HepG2 (cell line): Measurements from ENCODE around the gene VDR. TPM values are rescaled to one million over a fixed set of nuclear protein-coding genes. Genes with fewer than 3 reads are reported as not detected.

Experiments
- ATAC-seq: fragments of 200-7000 bp; cut with Tn5 transposase; 3 replicates; pipeline ENCODE4 v1.9.1; 2020; ENCODE audit warnings: mild to moderate bottlenecking, moderate library complexity
- BruUV-seq: library from RNA; stranded (reverse); fragments of 400-500 nt; replicated peaks from 2 replicates; lab custom pipeline; 2021; lab: Mats Ljungman, UMichigan
- CTCF ChIA-PET: fragments of 300-600 bp; formaldehyde crosslinking; extraction: SDS; loops from one replicate; lab custom pipeline; 2021; ENCODE audit warnings: low total read pairs, inconsistent platforms, low intra/inter-chr PET ratio; lab: Yijun Ruan, JAX
- POLR2A ChIA-PET: fragments of 350-600 bp; sonication (Branson Sonifier 250); formaldehyde crosslinking; loops from one replicate; lab custom pipeline; 2020; ENCODE audit warnings: antibody characterized with exemption, inconsistent platforms; lab: Yijun Ruan, JAX
- DNase-seq: peaks from one replicate; pipeline ENCODE4 v3.0.0-alpha.2; 2015; ENCODE audit warnings: low spot score
- FAIRE-seq: peaks from 3 replicates; lab custom pipeline; 2011; peaks lifted over from hg19 to GRCh38; lab: Jason Lieb, UNC
- H2AFZ ChIP-seq: one replicate; pipeline ENCODE4 v1.6.1; 2011; ENCODE audit warnings: low read length, inconsistent platforms
- H3K27ac ChIP-seq: fragments of 300-600 bp; 3 replicates; pipeline ENCODE4 v1.8.0; 2011; ENCODE audit warnings: mixed run types, mild to moderate bottlenecking, mixed read lengths, low read length, inconsistent platforms; ENCODE audit not compliant: insufficient read depth; ENCODE audit errors: extremely low read length
- H3K27me3 ChIP-seq, 2 experiments: fragments of 200-600 bp in 1 of 2; 2 replicates in 1 of 2; 3 replicates in 1 of 2; pipeline versions ENCODE4 v1.6.0 to v1.8.0; 2011; ENCODE audit warnings: low read length in 2 of 2, mild to moderate bottlenecking in 2 of 2, moderate library complexity in 2 of 2, inconsistent platforms in 1 of 2; ENCODE audit not compliant: insufficient read depth in 2 of 2, control insufficient read depth in 1 of 2
- H3K36me3 ChIP-seq, 2 experiments: fragments of 200-600 bp in 1 of 2; replicated peaks in 1 of 2; 2 replicates in 1 of 2; 3 replicates in 1 of 2; pipeline versions ENCODE4 v1.5.1 to v1.8.0; 2011; ENCODE audit warnings: low read length in 2 of 2, inconsistent platforms in 1 of 2; ENCODE audit not compliant: insufficient read depth in 2 of 2, control insufficient read depth in 1 of 2
- H3K4me1 ChIP-seq: 2 replicates; pipeline ENCODE4 v1.5.1; 2012; ENCODE audit warnings: low read length, inconsistent platforms; ENCODE audit not compliant: insufficient read depth
- H3K4me2 ChIP-seq: 2 replicates; pipeline ENCODE4 v1.6.0; 2011; ENCODE audit warnings: low read depth, low read length, inconsistent platforms
- H3K4me3 ChIP-seq, 3 experiments: fragments of 200-600 bp in 1 of 3; sonication (generic), shearing (Covaris generic) in 1 of 3; replicated peaks in 1 of 3; 2 replicates each; pipeline ENCODE4 v1.5.1; 2011 to 2016; ENCODE audit warnings: low read length in 3 of 3, inconsistent platforms in 2 of 3, low read depth in 2 of 3, mild to moderate bottlenecking in 2 of 3, control low read depth in 1 of 3, mixed read lengths in 1 of 3; ENCODE audit not compliant: insufficient read depth in 1 of 3
- H3K79me2 ChIP-seq: one replicate; pipeline ENCODE4 v1.6.1; 2011; ENCODE audit warnings: low read length, inconsistent platforms; ENCODE audit not compliant: insufficient read depth
- H3K9ac ChIP-seq: 2 replicates; pipeline ENCODE4 v1.6.0; 2011; ENCODE audit warnings: mild to moderate bottlenecking, low read depth, low read length, inconsistent platforms; ENCODE audit not compliant: insufficient read depth
- H3K9me3 ChIP-seq: 2 replicates; pipeline ENCODE4 v1.5.1; 2012; ENCODE audit warnings: mild to moderate bottlenecking, low read length
- H4K20me1 ChIP-seq: 2 replicates; pipeline ENCODE4 v1.6.0; 2011; ENCODE audit warnings: inconsistent platforms, mild to moderate bottlenecking, low read length, moderate library complexity; ENCODE audit not compliant: insufficient read depth
- CBFB ChIP-seq: sonication (generic); formaldehyde crosslinking; IDR thresholded peaks from 2 replicates; pipeline ENCODE4 v1.4.0; 2020; ENCODE audit warnings: missing genetic modification reagents
- EZH2 ChIP-seq: conservative IDR thresholded peaks from 2 replicates; pipeline ENCODE4 v1.6.1; 2012; ENCODE audit warnings: mild to moderate bottlenecking, low read depth, low read length, moderate library complexity
- MAFK ChIP-seq, 2 experiments: IDR thresholded peaks in 1 of 2; conservative IDR thresholded peaks in 1 of 2; 2 replicates each; pipeline ENCODE4 v1.6.1; 2011; ENCODE audit warnings: improper control_type of control experiment in 2 of 2, low read length in 2 of 2
- SUZ12 ChIP-seq: fragments of 150-350 bp; IDR thresholded peaks from 2 replicates; pipeline ENCODE4 v1.6.1; 2014; ENCODE audit warnings: low read depth, low read length
- WGBS: methylation state at CpG from one replicate; pipeline ENCODE4 v1.1.6; 2017; ENCODE audit warnings: low lambda C conversion rate; 5-methylcytosine and 5-hydroxymethylcytosine counted together
- in situ Hi-C: cut with HindIII; loops from 2 replicates; pipeline ENCODE4 v1.10.0; 2017; ENCODE audit warnings: low pct_unique_long_range_greater_than_20kb; ENCODE audit not compliant: extremely low pct_ligation_motif_present
- intact Hi-C: fragments of 100-400 bp; cut with micrococcal nuclease; formaldehyde crosslinking; loops from one replicate; pipeline ENCODE4 v1.10.0; 2022; ENCODE audit not compliant: unreplicated experiment
- polyA plus RNA-seq, 8 experiments: library from polyadenylated mRNA; depleted of rRNA in 3 of 8; stranded (reverse) in 7 of 8; unstranded in 1 of 8; fragments of >200 nt; fragmentation: Illumina TruSeq in 4 of 8; extraction: Trizol in 4 of 8; gene quantifications; 2 replicates each; pipeline versions ENCODE4 v1.2.1 to v1.2.3, GENCODE V29; 2011 to 2016; ENCODE audit warnings: low read depth in 4 of 8, missing spikeins in 1 of 8, mixed read lengths in 1 of 8; ENCODE audit not compliant: insufficient read depth in 1 of 8
- total RNA-seq, 5 experiments: library from RNA; depleted of rRNA; stranded (reverse); fragments of >200 nt; fragmentation: Illumina TruSeq; extraction: Trizol; gene quantifications; 2 replicates each; pipeline ENCODE4 v1.2.3, GENCODE V29; 2016; ENCODE audit warnings: low read depth in 1 of 5
- TF ChIP-seq, protein P1 (sequence below): conservative IDR thresholded peaks from 2 replicates; pipeline ENCODE4 v1.6.1; 2018; ENCODE audit warnings: missing genetic modification reagents
- TF ChIP-seq, protein P2 (sequence below): sonication (generic); formaldehyde crosslinking; IDR thresholded peaks from 2 replicates; pipeline ENCODE4 v1.5.1; 2020; ENCODE audit warnings: mild to moderate bottlenecking, missing genetic modification reagents, moderate library complexity
- TF ChIP-seq, protein P3 (sequence below): sonication (generic); formaldehyde crosslinking; IDR thresholded peaks from 2 replicates; pipeline ENCODE4 v1.9.0; 2022; ENCODE audit warnings: missing genetic modification reagents, mild to moderate bottlenecking, borderline replicate concordance

VDR gene
- total and polyA plus RNA-seq, 2 of the 13 experiments (the other 11 are each of a cell fraction or from before 2014, with no cell fraction given) = 0.08 to 0.33 TPM

DNA sequence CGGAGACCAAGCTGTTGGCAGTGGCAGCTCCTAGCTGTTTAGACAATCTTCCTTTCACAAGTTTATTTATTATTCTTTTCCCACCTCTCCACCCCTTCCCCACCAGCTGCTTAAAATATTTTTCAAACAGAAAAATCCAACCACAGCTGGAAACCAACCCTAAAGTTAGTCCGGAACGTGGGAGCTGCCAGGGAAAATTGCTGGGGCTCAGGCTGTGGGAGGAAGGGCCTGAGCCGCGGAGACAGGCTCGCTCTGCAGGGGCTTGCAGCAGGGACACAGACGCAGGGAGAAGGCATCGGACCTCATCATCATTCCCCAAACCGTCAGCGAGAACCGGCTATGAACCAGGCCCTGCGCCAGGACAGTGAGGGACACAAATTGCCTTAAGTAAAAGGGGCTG lies 42.5 kb upstream of the VDR start:
- WGBS = 59% methylated on average over 12 of the region's 12 CpGs
- in situ Hi-C loops = loop anchor here (10.0 kb wide), 1 partner anchor 217 kb away; no protein-coding TSS in a partner anchor
- intact Hi-C loops = loop anchor here (10.0 kb wide), 1 partner anchor 217 kb away; no protein-coding TSS in a partner anchor
- peak overlapping the region; percentile 78; the same call in 1 of the 2 replicates for H3K4me2 ChIP-seq
- no peak for DNase-seq
- H3K79me2 ChIP-seq = no peaks in the 10 kb centered on the region
- no peak overlapping the region for H2AFZ ChIP-seq
- no peak overlapping the region for H3K4me3 ChIP-seq
- no peaks in the 10 kb centered on the region for H3K9me3 ChIP-seq
- H3K36me3 ChIP-seq = no peaks in the 10 kb centered on the region
- peaks cover 65% of the 10 kb centered on the region for H3K4me1 ChIP-seq
- ATAC-seq = no peak
- no peak for FAIRE-seq
- H4K20me1 ChIP-seq = no peaks in the 10 kb centered on the region
- CTCF ChIA-PET = interaction anchor here (0.8 to 3.8 kb wide), 2 partner anchors 47 kb away, joined by 3 to 30 read pairs; no protein-coding TSS in a partner anchor
- BruUV-seq = no TSS peak
- peaks cover 1 to 13% of the 10 kb centered on the region in 2 experiments; a peak in 4 of 5 replicates for H3K27me3 ChIP-seq
- TF ChIP-seq, protein P1, sequence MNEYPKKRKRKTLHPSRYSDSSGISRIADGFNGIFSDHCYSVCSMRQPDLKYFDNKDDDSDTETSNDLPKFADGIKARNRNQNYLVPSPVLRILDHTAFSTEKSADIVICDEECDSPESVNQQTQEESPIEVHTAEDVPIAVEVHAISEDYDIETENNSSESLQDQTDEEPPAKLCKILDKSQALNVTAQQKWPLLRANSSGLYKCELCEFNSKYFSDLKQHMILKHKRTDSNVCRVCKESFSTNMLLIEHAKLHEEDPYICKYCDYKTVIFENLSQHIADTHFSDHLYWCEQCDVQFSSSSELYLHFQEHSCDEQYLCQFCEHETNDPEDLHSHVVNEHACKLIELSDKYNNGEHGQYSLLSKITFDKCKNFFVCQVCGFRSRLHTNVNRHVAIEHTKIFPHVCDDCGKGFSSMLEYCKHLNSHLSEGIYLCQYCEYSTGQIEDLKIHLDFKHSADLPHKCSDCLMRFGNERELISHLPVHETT (CRISPR knock-in tag) = no peak
- TF ChIP-seq SUZ12 = no peak
- no peak for TF ChIP-seq CBFB
- H3K27ac ChIP-seq = no peak overlapping the region
- POLR2A ChIA-PET = interaction anchor here (0.9 kb wide), 1 partner anchor 210 kb away, joined by 3 read pairs; the partner anchor contains the start of gene ASB8
- no peak overlapping the region for H3K9ac ChIP-seq

DNA sequence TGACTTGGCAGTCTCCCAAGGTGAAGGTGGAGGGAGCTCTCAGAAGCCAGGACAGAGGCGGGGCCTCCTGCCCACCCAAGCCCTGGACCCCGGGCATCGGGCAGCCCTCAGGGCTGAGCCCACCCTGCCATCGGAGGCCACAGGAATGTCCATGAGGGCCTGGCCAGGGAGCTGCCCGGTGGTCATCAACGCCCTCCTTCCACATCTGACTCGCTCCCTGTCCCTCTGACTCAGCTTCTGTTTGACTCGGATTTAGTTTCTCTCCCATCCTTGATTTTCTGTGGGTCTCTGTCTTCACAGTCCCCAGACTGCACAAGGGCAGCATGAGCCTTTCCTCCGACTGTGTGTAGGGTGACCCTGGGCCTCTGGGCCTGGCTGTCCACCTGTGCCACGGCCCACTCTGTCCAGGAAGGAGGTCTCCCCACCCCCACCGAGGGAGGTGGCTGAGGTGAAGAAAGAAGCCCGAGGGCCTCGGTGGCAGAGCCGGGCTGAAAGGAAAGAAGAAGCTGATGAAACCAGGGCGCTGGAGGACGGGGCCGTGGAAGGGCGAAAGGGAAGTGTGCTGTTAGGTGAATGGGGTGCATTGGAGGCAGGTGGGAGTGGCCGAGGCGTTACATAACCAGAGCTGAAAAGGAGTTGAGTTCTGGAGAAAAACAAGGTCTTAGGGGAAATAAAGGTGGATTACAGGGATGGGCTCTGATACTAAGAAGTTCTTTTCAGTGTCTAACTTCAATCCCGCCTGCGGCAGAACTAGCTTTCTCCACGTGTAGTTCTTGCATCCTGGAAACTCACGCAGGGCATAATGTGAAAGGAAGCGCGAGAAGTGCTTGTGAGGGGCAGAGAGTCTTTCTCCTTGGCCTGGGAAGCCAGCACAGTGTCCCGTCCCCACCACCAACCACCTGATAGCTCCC lies 41.9 kb upstream of the VDR start:
- H3K9ac ChIP-seq = no peak overlapping the region
- TF ChIP-seq, protein P2, sequence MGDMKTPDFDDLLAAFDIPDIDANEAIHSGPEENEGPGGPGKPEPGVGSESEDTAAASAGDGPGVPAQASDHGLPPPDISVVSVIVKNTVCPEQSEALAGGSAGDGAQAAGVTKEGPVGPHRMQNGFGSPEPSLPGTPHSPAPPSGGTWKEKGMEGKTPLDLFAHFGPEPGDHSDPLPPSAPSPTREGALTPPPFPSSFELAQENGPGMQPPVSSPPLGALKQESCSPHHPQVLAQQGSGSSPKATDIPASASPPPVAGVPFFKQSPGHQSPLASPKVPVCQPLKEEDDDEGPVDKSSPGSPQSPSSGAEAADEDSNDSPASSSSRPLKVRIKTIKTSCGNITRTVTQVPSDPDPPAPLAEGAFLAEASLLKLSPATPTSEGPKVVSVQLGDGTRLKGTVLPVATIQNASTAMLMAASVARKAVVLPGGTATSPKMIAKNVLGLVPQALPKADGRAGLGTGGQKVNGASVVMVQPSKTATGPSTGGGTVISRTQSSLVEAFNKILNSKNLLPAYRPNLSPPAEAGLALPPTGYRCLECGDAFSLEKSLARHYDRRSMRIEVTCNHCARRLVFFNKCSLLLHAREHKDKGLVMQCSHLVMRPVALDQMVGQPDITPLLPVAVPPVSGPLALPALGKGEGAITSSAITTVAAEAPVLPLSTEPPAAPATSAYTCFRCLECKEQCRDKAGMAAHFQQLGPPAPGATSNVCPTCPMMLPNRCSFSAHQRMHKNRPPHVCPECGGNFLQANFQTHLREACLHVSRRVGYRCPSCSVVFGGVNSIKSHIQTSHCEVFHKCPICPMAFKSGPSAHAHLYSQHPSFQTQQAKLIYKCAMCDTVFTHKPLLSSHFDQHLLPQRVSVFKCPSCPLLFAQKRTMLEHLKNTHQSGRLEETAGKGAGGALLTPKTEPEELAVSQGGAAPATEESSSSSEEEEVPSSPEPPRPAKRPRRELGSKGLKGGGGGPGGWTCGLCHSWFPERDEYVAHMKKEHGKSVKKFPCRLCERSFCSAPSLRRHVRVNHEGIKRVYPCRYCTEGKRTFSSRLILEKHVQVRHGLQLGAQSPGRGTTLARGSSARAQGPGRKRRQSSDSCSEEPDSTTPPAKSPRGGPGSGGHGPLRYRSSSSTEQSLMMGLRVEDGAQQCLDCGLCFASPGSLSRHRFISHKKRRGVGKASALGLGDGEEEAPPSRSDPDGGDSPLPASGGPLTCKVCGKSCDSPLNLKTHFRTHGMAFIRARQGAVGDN = peak; percentile 51
- 0 out of 4 replicates have a peak, but pooled peaks of 1 of the 2 experiments have one; percentile 0 for TF ChIP-seq MAFK (conservative IDR thresholded peaks at IDR 0.05 in 1 of 2, IDR thresholded peaks at IDR 0.05 in 1 of 2; ENCODE audit: low read length in 2 of 2)
- TF ChIP-seq, protein P3, sequence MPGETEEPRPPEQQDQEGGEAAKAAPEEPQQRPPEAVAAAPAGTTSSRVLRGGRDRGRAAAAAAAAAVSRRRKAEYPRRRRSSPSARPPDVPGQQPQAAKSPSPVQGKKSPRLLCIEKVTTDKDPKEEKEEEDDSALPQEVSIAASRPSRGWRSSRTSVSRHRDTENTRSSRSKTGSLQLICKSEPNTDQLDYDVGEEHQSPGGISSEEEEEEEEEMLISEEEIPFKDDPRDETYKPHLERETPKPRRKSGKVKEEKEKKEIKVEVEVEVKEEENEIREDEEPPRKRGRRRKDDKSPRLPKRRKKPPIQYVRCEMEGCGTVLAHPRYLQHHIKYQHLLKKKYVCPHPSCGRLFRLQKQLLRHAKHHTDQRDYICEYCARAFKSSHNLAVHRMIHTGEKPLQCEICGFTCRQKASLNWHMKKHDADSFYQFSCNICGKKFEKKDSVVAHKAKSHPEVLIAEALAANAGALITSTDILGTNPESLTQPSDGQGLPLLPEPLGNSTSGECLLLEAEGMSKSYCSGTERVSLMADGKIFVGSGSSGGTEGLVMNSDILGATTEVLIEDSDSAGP (CRISPR knock-in tag) = 0 out of 2 replicates have a peak, but pooled peaks have one; percentile 11
- no peak for TF ChIP-seq EZH2

More for the DNA sequence above, 41.9 kb upstream of the VDR start:
- POLR2A ChIA-PET = interaction anchor here (0.8 to 0.9 kb wide), 2 partner anchors 60 to 211 kb away, joined by 3 read pairs; partner anchors contain the start of gene ASB8
- 29% methylated on average over 21 of the region's 27 CpGs for WGBS
- H3K4me3 ChIP-seq = peak overlapping the region in 2 of 3 experiments; percentile 4 to 56; a peak in 1 of 6 replicates
- no peaks in the 10 kb centered on the region for H4K20me1 ChIP-seq
- H3K4me1 ChIP-seq = peaks cover 61% of the 10 kb centered on the region
- no peaks in the 10 kb centered on the region for H3K36me3 ChIP-seq
- intact Hi-C loops = loop anchor here (10.0 kb wide), 1 partner anchor 218 kb away; no protein-coding TSS in a partner anchor
- FAIRE-seq (no peak), ATAC-seq (no peak), DNase-seq (no peak)
- no peak overlapping the region for H3K27ac ChIP-seq
- no peaks in the 10 kb centered on the region for H3K79me2 ChIP-seq
- CTCF ChIA-PET = interaction anchor here (0.8 kb wide), 1 partner anchor 47 kb away, joined by 3 read pairs; no protein-coding TSS in a partner anchor
- H3K27me3 ChIP-seq = peaks cover 1 to 11% of the 10 kb centered on the region in 2 experiments
- H3K9me3 ChIP-seq = no peaks in the 10 kb centered on the region
- H3K4me2 ChIP-seq = peak overlapping the region; percentile 78
- in situ Hi-C loops = loop anchor here (10.0 kb wide), 1 partner anchor 218 kb away; no protein-coding TSS in a partner anchor
- no TSS peak for BruUV-seq
- no peak overlapping the region for H2AFZ ChIP-seq
